HepG2 (cell line): ENCODE data around the gene CCDC30. TPM values are rescaled to one million over a fixed set of nuclear protein-coding genes. Genes with fewer than 3 reads are reported as not detected.

Source experiments
- LCORL ChIP-seq, 2 experiments: fragments of 450-650 bp in 1 of 2; sonication (generic) in 1 of 2; formaldehyde crosslinking in 1 of 2; IDR thresholded peaks; 2 replicates each; pipeline versions ENCODE4 v1.5.0 to v1.6.1; 2017 to 2020; ENCODE audit warnings: antibody characterized with exemption in 1 of 2, missing genetic modification reagents in 1 of 2
- NFYB ChIP-seq: sonication (generic); formaldehyde crosslinking; IDR thresholded peaks from 2 replicates; pipeline ENCODE4 v1.4.0; 2020; ENCODE audit warnings: missing genetic modification reagents
- RAD51 ChIP-seq: fragments of 450-650 bp; IDR thresholded peaks from 2 replicates; pipeline ENCODE4 v1.6.1; 2016; ENCODE audit warnings: borderline replicate concordance
- SAP130 ChIP-seq: IDR thresholded peaks from 2 replicates; pipeline ENCODE4 v1.6.1; 2016; ENCODE audit warnings: low read depth
- STAG1 ChIP-seq: sonication (generic); formaldehyde crosslinking; IDR thresholded peaks from 2 replicates; pipeline ENCODE4 v1.4.0; 2020; ENCODE audit warnings: missing genetic modification reagents
- TSC22D2 ChIP-seq: sonication (generic); formaldehyde crosslinking; IDR thresholded peaks from 2 replicates; pipeline ENCODE4 v1.5.1; 2020; ENCODE audit warnings: missing genetic modification reagents, mild to moderate bottlenecking, borderline replicate concordance
- ZNF136 ChIP-seq: sonication (generic); formaldehyde crosslinking; IDR thresholded peaks from 2 replicates; pipeline ENCODE4 v1.8.1; 2022; ENCODE audit warnings: low read depth, mild to moderate bottlenecking, moderate library complexity, missing genetic modification reagents
- ZNF138 ChIP-seq: sonication (generic); formaldehyde crosslinking; IDR thresholded peaks from 2 replicates; pipeline ENCODE4 v1.5.0; 2020; ENCODE audit warnings: mild to moderate bottlenecking, low read depth, missing genetic modification reagents
- ZNF234 ChIP-seq: sonication (generic); formaldehyde crosslinking; conservative IDR thresholded peaks from 2 replicates; pipeline ENCODE4 v1.5.1; 2020; ENCODE audit warnings: mild to moderate bottlenecking, missing genetic modification reagents
- ZNF761 ChIP-seq: sonication (generic); formaldehyde crosslinking; conservative IDR thresholded peaks from 2 replicates; pipeline ENCODE4 v1.4.0; 2020; ENCODE audit warnings: mild to moderate bottlenecking, missing genetic modification reagents
- ZNF879 ChIP-seq: sonication (generic); formaldehyde crosslinking; IDR thresholded peaks from 2 replicates; pipeline ENCODE4 v1.8.1; 2023; ENCODE audit warnings: missing genetic modification reagents
- polyA plus RNA-seq, 8 experiments: library from polyadenylated mRNA; depleted of rRNA in 3 of 8; stranded (reverse) in 7 of 8; unstranded in 1 of 8; fragments of >200 nt; fragmentation: Illumina TruSeq in 4 of 8; extraction: Trizol in 4 of 8; gene quantifications; 2 replicates each; pipeline versions ENCODE4 v1.2.1 to v1.2.3, GENCODE V29; 2011 to 2016; ENCODE audit warnings: low read depth in 4 of 8, missing spikeins in 1 of 8, mixed read lengths in 1 of 8; ENCODE audit not compliant: insufficient read depth in 1 of 8
- total RNA-seq, 5 experiments: library from RNA; depleted of rRNA; stranded (reverse); fragments of >200 nt; fragmentation: Illumina TruSeq; extraction: Trizol; gene quantifications; 2 replicates each; pipeline ENCODE4 v1.2.3, GENCODE V29; 2016; ENCODE audit warnings: low read depth in 1 of 5
- TF ChIP-seq, protein P1 (sequence below): sonication (generic); formaldehyde crosslinking; IDR thresholded peaks from 2 replicates; pipeline ENCODE4 v1.8.0; 2022; ENCODE audit warnings: mild to moderate bottlenecking, missing genetic modification reagents, moderate library complexity
- TF ChIP-seq, protein P2 (sequence below): sonication (generic); formaldehyde crosslinking; IDR thresholded peaks from 2 replicates; pipeline ENCODE4 v1.8.0; 2022; ENCODE audit warnings: missing genetic modification reagents, mild to moderate bottlenecking, inconsistent platforms, borderline replicate concordance
- TF ChIP-seq, protein P3 (sequence below): sonication (generic); formaldehyde crosslinking; IDR thresholded peaks from 2 replicates; pipeline ENCODE4 v1.5.0; 2020; ENCODE audit warnings: mild to moderate bottlenecking, missing genetic modification reagents, borderline replicate concordance
- TF ChIP-seq, protein P4 (sequence below): fragments of 450-650 bp; IDR thresholded peaks from 2 replicates; pipeline ENCODE4 v1.6.1; 2017; ENCODE audit warnings: mild to moderate bottlenecking
- TF ChIP-seq, protein P5 (sequence below), 2 experiments: fragments of 450-650 bp in 1 of 2; sonication (generic) in 1 of 2; formaldehyde crosslinking; IDR thresholded peaks; 2 replicates each; pipeline versions ENCODE4 v1.5.0 to v1.8.0; 2020 to 2022; ENCODE audit warnings: mild to moderate bottlenecking in 1 of 2, missing genetic modification reagents in 1 of 2

CCDC30 gene
- total and polyA plus RNA-seq, 2 of the 13 experiments (the other 11 are each of a cell fraction or from before 2014, with no cell fraction given), result 0.25 to 0.77 TPM

DNA sequence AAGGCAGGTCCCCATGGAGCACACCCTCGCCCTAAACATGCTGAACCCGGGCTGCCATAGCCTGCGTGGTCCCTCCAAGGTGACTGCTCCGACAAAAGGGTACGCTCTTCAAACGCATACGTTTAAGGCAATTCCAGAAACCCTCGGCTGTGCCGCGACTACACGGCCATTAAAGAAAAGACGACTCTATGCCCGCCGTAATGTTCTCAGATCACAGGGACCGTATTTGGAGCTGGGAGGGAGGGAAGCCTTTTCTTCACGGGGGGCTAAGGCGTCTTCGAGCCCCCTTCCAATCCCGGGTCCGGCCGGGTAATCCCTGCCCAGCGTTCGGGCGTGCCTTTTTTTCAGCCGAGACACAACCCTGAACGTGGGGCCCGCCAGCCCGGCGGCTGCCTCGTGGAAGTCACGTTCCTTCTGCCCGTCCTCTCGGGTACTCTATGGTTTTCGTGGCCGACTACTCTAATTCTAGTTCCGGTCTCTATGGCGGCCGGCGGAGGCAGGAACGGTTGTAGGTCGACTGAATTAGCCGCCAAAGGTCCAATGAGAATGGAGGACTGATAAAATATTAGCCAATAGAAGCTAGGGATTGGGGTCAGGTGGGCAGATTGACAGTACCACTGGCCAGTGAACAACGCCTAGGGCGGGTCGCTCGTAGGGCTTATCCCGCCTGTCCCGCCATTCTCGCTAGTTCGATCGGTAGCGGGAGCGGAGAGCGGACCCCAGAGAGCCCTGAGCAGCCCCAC lies 218.8 kb downstream of the CCDC30 start, which contains the start of gene YBX1 (continued):
- TF ChIP-seq, protein P1, sequence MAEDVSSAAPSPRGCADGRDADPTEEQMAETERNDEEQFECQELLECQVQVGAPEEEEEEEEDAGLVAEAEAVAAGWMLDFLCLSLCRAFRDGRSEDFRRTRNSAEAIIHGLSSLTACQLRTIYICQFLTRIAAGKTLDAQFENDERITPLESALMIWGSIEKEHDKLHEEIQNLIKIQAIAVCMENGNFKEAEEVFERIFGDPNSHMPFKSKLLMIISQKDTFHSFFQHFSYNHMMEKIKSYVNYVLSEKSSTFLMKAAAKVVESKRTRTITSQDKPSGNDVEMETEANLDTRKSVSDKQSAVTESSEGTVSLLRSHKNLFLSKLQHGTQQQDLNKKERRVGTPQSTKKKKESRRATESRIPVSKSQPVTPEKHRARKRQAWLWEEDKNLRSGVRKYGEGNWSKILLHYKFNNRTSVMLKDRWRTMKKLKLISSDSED (CRISPR knock-in tag), result no peak
- no peak for TF ChIP-seq TSC22D2 (CRISPR knock-in tag)
- peak; percentile 72 for TF ChIP-seq RAD51
- TF ChIP-seq, protein P2, sequence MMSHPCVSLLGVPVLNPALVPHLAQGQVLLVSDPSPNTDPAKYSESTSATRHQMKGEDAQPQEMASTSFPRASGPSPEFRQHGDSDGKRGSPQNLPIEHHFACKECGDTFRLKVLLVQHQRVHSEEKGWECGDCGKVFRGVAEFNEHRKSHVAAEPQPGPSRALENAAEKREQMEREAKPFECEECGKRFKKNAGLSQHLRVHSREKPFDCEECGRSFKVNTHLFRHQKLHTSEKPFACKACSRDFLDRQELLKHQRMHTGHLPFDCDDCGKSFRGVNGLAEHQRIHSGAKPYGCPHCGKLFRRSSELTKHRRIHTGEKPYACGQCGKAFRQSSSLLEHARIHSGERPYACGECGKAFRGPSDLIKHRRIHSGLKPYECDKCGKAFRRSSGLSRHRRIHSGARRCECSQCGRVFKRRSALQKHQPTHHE (CRISPR knock-in tag), result 0 out of 2 replicates have a peak, but pooled peaks have one; percentile 41
- peak; percentile 19; the same call in 1 of the 2 replicates for TF ChIP-seq ZNF879
- peak; percentile 86 for TF ChIP-seq ZNF761 (CRISPR knock-in tag)
- TF ChIP-seq, protein P3, sequence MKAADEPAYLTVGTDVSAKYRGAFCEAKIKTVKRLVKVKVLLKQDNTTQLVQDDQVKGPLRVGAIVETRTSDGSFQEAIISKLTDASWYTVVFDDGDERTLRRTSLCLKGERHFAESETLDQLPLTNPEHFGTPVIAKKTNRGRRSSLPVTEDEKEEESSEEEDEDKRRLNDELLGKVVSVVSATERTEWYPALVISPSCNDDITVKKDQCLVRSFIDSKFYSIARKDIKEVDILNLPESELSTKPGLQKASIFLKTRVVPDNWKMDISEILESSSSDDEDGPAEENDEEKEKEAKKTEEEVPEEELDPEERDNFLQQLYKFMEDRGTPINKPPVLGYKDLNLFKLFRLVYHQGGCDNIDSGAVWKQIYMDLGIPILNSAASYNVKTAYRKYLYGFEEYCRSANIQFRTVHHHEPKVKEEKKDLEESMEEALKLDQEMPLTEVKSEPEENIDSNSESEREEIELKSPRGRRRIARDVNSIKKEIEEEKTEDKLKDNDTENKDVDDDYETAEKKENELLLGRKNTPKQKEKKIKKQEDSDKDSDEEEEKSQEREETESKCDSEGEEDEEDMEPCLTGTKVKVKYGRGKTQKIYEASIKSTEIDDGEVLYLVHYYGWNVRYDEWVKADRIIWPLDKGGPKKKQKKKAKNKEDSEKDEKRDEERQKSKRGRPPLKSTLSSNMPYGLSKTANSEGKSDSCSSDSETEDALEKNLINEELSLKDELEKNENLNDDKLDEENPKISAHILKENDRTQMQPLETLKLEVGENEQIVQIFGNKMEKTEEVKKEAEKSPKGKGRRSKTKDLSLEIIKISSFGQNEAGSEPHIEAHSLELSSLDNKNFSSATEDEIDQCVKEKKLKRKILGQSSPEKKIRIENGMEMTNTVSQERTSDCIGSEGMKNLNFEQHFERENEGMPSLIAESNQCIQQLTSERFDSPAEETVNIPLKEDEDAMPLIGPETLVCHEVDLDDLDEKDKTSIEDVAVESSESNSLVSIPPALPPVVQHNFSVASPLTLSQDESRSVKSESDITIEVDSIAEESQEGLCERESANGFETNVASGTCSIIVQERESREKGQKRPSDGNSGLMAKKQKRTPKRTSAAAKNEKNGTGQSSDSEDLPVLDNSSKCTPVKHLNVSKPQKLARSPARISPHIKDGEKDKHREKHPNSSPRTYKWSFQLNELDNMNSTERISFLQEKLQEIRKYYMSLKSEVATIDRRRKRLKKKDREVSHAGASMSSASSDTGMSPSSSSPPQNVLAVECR (CRISPR knock-in tag), result peak; percentile 86; the same call in 1 of the 2 replicates
- peak; percentile 85 for TF ChIP-seq SAP130
- TF ChIP-seq NFYB (CRISPR knock-in tag), result peak; percentile 96
- TF ChIP-seq, protein P4, sequence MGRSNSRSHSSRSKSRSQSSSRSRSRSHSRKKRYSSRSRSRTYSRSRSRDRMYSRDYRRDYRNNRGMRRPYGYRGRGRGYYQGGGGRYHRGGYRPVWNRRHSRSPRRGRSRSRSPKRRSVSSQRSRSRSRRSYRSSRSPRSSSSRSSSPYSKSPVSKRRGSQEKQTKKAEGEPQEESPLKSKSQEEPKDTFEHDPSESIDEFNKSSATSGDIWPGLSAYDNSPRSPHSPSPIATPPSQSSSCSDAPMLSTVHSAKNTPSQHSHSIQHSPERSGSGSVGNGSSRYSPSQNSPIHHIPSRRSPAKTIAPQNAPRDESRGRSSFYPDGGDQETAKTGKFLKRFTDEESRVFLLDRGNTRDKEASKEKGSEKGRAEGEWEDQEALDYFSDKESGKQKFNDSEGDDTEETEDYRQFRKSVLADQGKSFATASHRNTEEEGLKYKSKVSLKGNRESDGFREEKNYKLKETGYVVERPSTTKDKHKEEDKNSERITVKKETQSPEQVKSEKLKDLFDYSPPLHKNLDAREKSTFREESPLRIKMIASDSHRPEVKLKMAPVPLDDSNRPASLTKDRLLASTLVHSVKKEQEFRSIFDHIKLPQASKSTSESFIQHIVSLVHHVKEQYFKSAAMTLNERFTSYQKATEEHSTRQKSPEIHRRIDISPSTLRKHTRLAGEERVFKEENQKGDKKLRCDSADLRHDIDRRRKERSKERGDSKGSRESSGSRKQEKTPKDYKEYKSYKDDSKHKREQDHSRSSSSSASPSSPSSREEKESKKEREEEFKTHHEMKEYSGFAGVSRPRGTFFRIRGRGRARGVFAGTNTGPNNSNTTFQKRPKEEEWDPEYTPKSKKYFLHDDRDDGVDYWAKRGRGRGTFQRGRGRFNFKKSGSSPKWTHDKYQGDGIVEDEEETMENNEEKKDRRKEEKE, result no peak
- TF ChIP-seq, protein P5, sequence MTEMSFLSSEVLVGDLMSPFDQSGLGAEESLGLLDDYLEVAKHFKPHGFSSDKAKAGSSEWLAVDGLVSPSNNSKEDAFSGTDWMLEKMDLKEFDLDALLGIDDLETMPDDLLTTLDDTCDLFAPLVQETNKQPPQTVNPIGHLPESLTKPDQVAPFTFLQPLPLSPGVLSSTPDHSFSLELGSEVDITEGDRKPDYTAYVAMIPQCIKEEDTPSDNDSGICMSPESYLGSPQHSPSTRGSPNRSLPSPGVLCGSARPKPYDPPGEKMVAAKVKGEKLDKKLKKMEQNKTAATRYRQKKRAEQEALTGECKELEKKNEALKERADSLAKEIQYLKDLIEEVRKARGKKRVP (CRISPR knock-in tag; IDR thresholded peaks at IDR 0.05), result peak in 1 of 2 experiments; percentile 1; a peak in 2 of 4 replicates
- peak; percentile 91 for TF ChIP-seq ZNF136
- TF ChIP-seq LCORL (IDR thresholded peaks at IDR 0.05), result no peak
- no peak for TF ChIP-seq LCORL (CRISPR knock-in tag; IDR thresholded peaks at IDR 0.05)
- peak; percentile 70; the same call in 1 of the 2 replicates for TF ChIP-seq ZNF138 (CRISPR knock-in tag)
- TF ChIP-seq ZNF234 (CRISPR knock-in tag), result no peak
- no peak for TF ChIP-seq STAG1
